Breast epithelium (tissue), 4 donors: ENCODE measurements around the gene SMIM43. TPM values are rescaled to one million over a fixed set of nuclear protein-coding genes. Genes with fewer than 3 reads are reported as not detected.
"Not testable (repeated sequence)": the region's sequence is repeated elsewhere in the genome, so short reads cannot be mapped to it uniquely, and the experiment has no call there.

ENCODE experiments used
- DNase-seq, 2 donors: peaks; one replicate each; pipeline ENCODE4 v3.0.0-alpha.2; 2019; ENCODE audit warnings: low spot score in 2 of 2
- H3K27ac ChIP-seq, 2 donors: fragments of 200-600 bp; sonication (generic) in 1 of 2; one replicate each; pipeline ENCODE4 v1.5.1; 2016 to 2019; ENCODE audit warnings: mild to moderate bottlenecking in 1 of 2
- H3K27me3 ChIP-seq, 2 donors: fragments of 200-600 bp; sonication (generic) in 1 of 2; one replicate each; pipeline versions ENCODE4 v1.5.1 to v1.6.0; 2017 to 2019; ENCODE audit warnings: control low read depth in 1 of 2, mild to moderate bottlenecking in 1 of 2
- H3K36me3 ChIP-seq: fragments of 200-600 bp; one replicate; pipeline ENCODE4 v1.5.1; 2019
- H3K4me1 ChIP-seq, 2 donors: fragments of 200-600 bp; sonication (generic); one replicate each; pipeline ENCODE4 v1.5.1; 2016 to 2019; ENCODE audit warnings: control low read depth in 1 of 2
- H3K4me3 ChIP-seq, 3 donors: fragments of 200-600 bp; sonication (generic); 1 replicate in 2 of 3; 2 replicates in 1 of 3; pipeline ENCODE4 v1.5.1; 2016 to 2019; ENCODE audit warnings: mild to moderate bottlenecking in 3 of 3, moderate library complexity in 2 of 3
- H3K9me3 ChIP-seq, 2 donors: fragments of 200-600 bp; sonication (generic) in 1 of 2; one replicate each; pipeline ENCODE4 v1.5.1; 2016 to 2019; ENCODE audit warnings: control low read depth in 1 of 2
- CTCF ChIP-seq, 3 donors: fragments of 450-650 bp; IDR thresholded peaks; one replicate each; pipeline ENCODE4 v1.5.1; 2016 to 2017; ENCODE audit warnings: antibody characterized with exemption in 3 of 3, mild to moderate bottlenecking in 3 of 3, moderate library complexity in 3 of 3
- POLR2A ChIP-seq: fragments of 450-650 bp; IDR thresholded peaks from one replicate; pipeline ENCODE4 v1.6.1; 2016; ENCODE audit warnings: antibody characterized with exemption, mild to moderate bottlenecking, moderate library complexity
- POLR2AphosphoS5 ChIP-seq, 3 donors: sonication (generic); formaldehyde crosslinking; IDR thresholded peaks; one replicate each; pipeline ENCODE4 v1.6.1; 2017; ENCODE audit warnings: antibody characterized with exemption in 3 of 3
- intact Hi-C: fragments of 100-400 bp; cut with DNase I; formaldehyde crosslinking; loops from one replicate; pipeline ENCODE4 v1.15.1; 2023; ENCODE audit warnings: low total_unique reads
- total RNA-seq, 3 donors: library from RNA; depleted of rRNA; stranded (reverse); fragments of >200 nt; gene quantifications; one replicate each; pipeline ENCODE4 v1.1.0, GENCODE V29; 2016

SMIM43 gene
- total RNA-seq, 3 donors from 2014 or later = not detected

GRCh38 chr4:121765971-121766538, 1.1 kb upstream of the SMIM43 start:
- H3K4me3 ChIP-seq = no peak overlapping the region
- H3K27ac ChIP-seq = no peak overlapping the region
- H3K4me1 ChIP-seq = no peaks in the 10 kb centered on the region
- no peak for TF ChIP-seq POLR2AphosphoS5 (IDR thresholded peaks at IDR 0.05)
- no peak for TF ChIP-seq CTCF (IDR thresholded peaks at IDR 0.05)
- no peak for TF ChIP-seq POLR2A
- intact Hi-C loops = no loop called here
- DNase-seq = no peak
- H3K9me3 ChIP-seq = no peaks in the 10 kb centered on the region
- peaks cover 0 to 24% of the 10 kb centered on the region in 2 donors for H3K27me3 ChIP-seq
- H3K36me3 ChIP-seq = no peaks in the 10 kb centered on the region

- no peaks in the 10 kb centered on the region for H3K9me3 ChIP-seq
- TF ChIP-seq POLR2A = no peak
- no peak for TF ChIP-seq POLR2AphosphoS5 (IDR thresholded peaks at IDR 0.05)
- no peak for TF ChIP-seq CTCF (IDR thresholded peaks at IDR 0.05)
- intact Hi-C loops = no loop called here
- no peaks in the 10 kb centered on the region for H3K4me1 ChIP-seq
- peak overlapping the region in 2 of 3 donors; percentile 45 to 66 for H3K4me3 ChIP-seq
- peaks cover 0 to 24% of the 10 kb centered on the region in 2 donors for H3K27me3 ChIP-seq
- H3K36me3 ChIP-seq = no peaks in the 10 kb centered on the region
- DNase-seq = no peak
- no peak overlapping the region for H3K27ac ChIP-seq
Measured at GRCh38 chr4:121765368-121765705, 373 bp upstream of the SMIM43 start.

GRCh38 chr4:121764303-121764701, 662 bp downstream of the SMIM43 start:
- Histone ChIP-seq H3K9me3 (no peaks in the 10 kb centered on the region), H3K36me3 (no peaks in the 10 kb centered on the region), H3K4me1 (no peaks in the 10 kb centered on the region), H3K27ac (no peak overlapping the region), H3K4me3 (peak overlapping the region in 2 of 3 donors; percentile 45 to 66), H3K27me3 (peaks cover 0 to 24% of the 10 kb centered on the region in 2 donors)
- TF ChIP-seq CTCF (IDR thresholded peaks at IDR 0.05) = no peak
- no peak for TF ChIP-seq POLR2A
- intact Hi-C loops = no loop called here
- no peak for DNase-seq

- intact Hi-C loops = no loop called here
- no peaks in the 10 kb centered on the region for H3K9me3 ChIP-seq
- H3K4me1 ChIP-seq = no peaks in the 10 kb centered on the region
- TF ChIP-seq POLR2AphosphoS5 (IDR thresholded peaks at IDR 0.05) = no peak
- TF ChIP-seq CTCF (IDR thresholded peaks at IDR 0.05) = no peak
- TF ChIP-seq POLR2A = no peak
- H3K36me3 ChIP-seq = no peaks in the 10 kb centered on the region
- peaks cover 0 to 16% of the 10 kb centered on the region in 2 donors for H3K27me3 ChIP-seq
- no peak overlapping the region for H3K4me3 ChIP-seq
- no peak overlapping the region for H3K27ac ChIP-seq
- DNase-seq = no peak
Measured at GRCh38 chr4:121760205-121760604, 4.8 kb downstream of the SMIM43 start.

- H3K4me1 ChIP-seq = no peaks in the 10 kb centered on the region
- no peak overlapping the region for H3K4me3 ChIP-seq
- intact Hi-C loops = no loop called here
- H3K27ac ChIP-seq = no peak overlapping the region
- no peak for TF ChIP-seq POLR2AphosphoS5 (IDR thresholded peaks at IDR 0.05)
- TF ChIP-seq POLR2A = no peak
- no peak for TF ChIP-seq CTCF (IDR thresholded peaks at IDR 0.05)
- no peak for DNase-seq
- H3K9me3 ChIP-seq = no peaks in the 10 kb centered on the region
- H3K36me3 ChIP-seq = no peaks in the 10 kb centered on the region
- H3K27me3 ChIP-seq = peaks cover 0 to 5% of the 10 kb centered on the region in 2 donors
Measured at GRCh38 chr4:121758925-121759568, 5.9 kb downstream of the SMIM43 start.

- H3K27ac ChIP-seq, intact Hi-C loops, H3K4me3 ChIP-seq, H3K36me3 ChIP-seq, H3K9me3 ChIP-seq, H3K4me1 ChIP-seq, H3K27me3 ChIP-seq, DNase-seq: not testable (repeated sequence)
Measured at GRCh38 chr4:121752142-121752541, 12.8 kb downstream of the SMIM43 start.
